ENCODE measurements around the gene POLR2I. TPM values are rescaled to one million over a fixed set of nuclear protein-coding genes. Genes with fewer than 3 reads are reported as not detected.

The POLR2I gene
- total RNA-seq, 2 experiments from 2014 or later = 68.4 to 76.5 TPM

DNA sequence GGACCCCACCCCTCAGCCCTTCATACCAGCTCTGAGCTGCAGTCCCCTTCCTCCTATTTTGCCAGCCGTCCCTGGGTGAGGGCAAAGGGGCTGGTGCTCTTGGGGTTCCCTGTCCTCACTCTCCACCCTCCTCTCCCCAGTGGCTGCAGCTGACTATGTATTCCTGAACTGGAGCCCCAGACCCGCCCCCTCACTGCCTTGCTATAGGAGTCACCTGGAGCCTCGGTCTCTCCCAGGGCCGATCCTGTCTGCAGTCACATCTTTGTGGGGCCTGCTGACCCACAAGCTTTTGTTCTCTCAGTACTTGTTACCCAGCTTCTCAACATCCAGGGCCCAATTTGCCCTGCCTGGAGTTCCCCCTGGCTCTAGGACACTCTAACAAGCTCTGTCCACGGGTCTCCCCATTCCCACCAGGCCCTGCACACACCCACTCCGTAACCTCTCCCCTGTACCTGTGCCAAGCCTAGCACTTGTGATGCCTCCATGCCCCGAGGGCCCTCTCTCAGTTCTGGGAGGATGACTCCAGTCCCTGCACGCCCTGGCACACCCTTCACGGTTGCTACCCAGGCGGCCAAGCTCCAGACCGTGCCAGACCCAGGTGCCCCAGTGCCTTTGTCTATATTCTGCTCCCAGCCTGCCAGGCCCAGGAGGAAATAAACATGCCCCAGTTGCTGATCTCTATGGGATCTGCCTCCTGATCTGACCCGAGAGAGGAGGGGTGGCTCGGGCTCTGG lies 35.2 kb upstream of the POLR2I start:
- ChIA-PET POLR2A (interaction anchor here (0.6 to 0.8 kb wide), 2 partner anchors 13 to 23 kb away, joined by 3 to 4 read pairs; no protein-coding TSS in a partner anchor), CTCF (interaction anchor here (1.1 kb wide), 1 partner anchor 21 kb away, joined by 4 read pairs; no protein-coding TSS in a partner anchor)
- Mint-ChIP-seq H3K27me3 (no peaks in the 10 kb centered on the region), H3K4me3 (no peak overlapping the region), H3K9me3 (no peaks in the 10 kb centered on the region), H3K4me1 (ENCODE audit: low read depth) (no peaks in the 10 kb centered on the region), H3K36me3 (ENCODE audit: low read depth) (peaks cover 36% of the 10 kb centered on the region), H3K27ac (no peak overlapping the region)
- TF ChIP-seq, protein P1, sequence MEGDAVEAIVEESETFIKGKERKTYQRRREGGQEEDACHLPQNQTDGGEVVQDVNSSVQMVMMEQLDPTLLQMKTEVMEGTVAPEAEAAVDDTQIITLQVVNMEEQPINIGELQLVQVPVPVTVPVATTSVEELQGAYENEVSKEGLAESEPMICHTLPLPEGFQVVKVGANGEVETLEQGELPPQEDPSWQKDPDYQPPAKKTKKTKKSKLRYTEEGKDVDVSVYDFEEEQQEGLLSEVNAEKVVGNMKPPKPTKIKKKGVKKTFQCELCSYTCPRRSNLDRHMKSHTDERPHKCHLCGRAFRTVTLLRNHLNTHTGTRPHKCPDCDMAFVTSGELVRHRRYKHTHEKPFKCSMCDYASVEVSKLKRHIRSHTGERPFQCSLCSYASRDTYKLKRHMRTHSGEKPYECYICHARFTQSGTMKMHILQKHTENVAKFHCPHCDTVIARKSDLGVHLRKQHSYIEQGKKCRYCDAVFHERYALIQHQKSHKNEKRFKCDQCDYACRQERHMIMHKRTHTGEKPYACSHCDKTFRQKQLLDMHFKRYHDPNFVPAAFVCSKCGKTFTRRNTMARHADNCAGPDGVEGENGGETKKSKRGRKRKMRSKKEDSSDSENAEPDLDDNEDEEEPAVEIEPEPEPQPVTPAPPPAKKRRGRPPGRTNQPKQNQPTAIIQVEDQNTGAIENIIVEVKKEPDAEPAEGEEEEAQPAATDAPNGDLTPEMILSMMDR (IDR thresholded peaks at IDR 0.05) = no peak
- ATAC-seq (no peak), DNase-seq (no peak)
- intact Hi-C loops (cut with micrococcal nuclease) = no loop called here

DNA sequence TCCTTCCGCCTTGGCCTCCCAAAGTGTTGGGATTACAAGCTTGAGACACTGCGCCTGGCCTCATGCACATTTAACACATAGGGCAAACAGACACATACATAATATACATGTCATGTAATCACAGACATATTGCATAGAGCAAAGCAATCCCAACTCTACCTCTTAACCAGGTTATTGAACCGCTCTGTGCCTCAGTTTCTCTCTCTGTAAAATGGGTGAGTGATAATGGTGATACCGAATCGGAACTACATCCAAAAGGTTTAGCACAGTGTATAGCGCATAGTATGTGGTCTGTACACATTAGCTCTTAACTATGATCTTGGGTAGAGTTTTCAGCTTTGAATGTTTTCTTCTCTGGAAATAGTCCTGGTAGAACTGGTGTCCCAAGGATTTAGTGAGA lies 29.9 kb upstream of the POLR2I start:
- Mint-ChIP-seq H3K9me3 (no peaks in the 10 kb centered on the region), H3K27ac (no peak overlapping the region), H3K36me3 (ENCODE audit: low read depth) (peaks cover 49% of the 10 kb centered on the region), H3K4me3 (no peak overlapping the region), H3K4me1 (ENCODE audit: low read depth) (peaks cover 14% of the 10 kb centered on the region), H3K27me3 (no peaks in the 10 kb centered on the region)
- ChIA-PET CTCF (interaction anchor here (1.2 kb wide), 1 partner anchor 25 kb away, joined by 3 read pairs; no protein-coding TSS in a partner anchor), POLR2A (interaction anchor here (0.6 to 1.3 kb wide), 3 partner anchors 8 to 10 kb away, joined by 3 to 4 read pairs (median 3); no protein-coding TSS in a partner anchor)
- DNase-seq (no peak), ATAC-seq (no peak)
- TF ChIP-seq, protein P1 (IDR thresholded peaks at IDR 0.05) = no peak
- intact Hi-C loops (cut with micrococcal nuclease) = no loop called here

DNA sequence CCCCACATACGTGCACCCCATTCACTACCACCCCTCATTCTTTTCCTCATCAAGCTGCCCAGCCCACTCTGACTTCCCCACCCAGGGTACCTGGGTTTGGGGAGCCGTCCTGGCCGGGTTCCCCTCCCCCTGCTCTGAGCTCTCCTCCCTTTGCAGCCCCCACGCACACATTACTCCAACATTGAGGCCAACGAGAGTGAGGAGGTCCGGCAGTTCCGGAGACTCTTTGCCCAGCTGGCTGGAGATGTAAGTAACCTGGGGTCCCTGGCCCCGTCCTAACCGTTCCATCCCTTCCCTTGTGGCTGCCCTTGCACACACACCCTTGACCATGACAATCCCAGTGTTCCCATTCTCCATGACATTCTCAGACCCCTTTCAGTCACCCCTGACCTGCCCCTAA lies 27.8 kb upstream of the POLR2I start:
- CTCF ChIA-PET = interaction anchor here (0.6 to 1.3 kb wide), 2 partner anchors 14 to 27 kb away, joined by 3 to 4 read pairs; no protein-coding TSS in a partner anchor
- intact Hi-C loops (cut with micrococcal nuclease) = no loop called here
- H3K27ac Mint-ChIP-seq = no peak overlapping the region
- H3K4me1 Mint-ChIP-seq (ENCODE audit: low read depth) = peaks cover 17% of the 10 kb centered on the region
- ATAC-seq (no peak), DNase-seq (no peak)
- H3K9me3 Mint-ChIP-seq = no peaks in the 10 kb centered on the region
- H3K4me3 Mint-ChIP-seq = peak overlapping the region; percentile 17
- TF ChIP-seq, protein P1 (IDR thresholded peaks at IDR 0.05) = no peak
- H3K27me3 Mint-ChIP-seq = no peaks in the 10 kb centered on the region
- POLR2A ChIA-PET = interaction anchor here (1.0 kb wide), 1 partner anchor 24 kb away, joined by 3 read pairs; no protein-coding TSS in a partner anchor
- H3K36me3 Mint-ChIP-seq (ENCODE audit: low read depth) = peaks cover 39% of the 10 kb centered on the region

DNA sequence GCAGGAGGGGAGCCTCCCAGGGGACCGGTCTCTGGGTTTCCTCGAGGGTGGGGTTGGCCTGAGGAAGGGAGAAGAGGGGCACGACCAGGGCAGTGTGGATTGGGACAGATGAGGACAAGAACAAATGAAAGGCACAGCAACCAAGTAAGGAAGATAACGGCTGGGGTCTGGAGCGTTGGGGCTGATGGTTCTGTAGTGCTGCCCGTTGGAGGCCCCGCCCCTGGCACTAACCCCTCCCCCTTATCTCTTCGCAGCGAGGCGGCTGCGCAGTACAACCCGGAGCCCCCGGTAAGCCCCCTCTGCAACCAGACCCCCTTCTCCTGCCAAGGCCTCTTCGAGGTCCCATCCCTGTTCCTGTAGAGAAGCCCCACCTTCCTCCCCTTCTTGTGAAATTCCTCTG lies 27.4 kb upstream of the POLR2I start:
- ChIA-PET CTCF (interaction anchor here (1.3 kb wide), 1 partner anchor 28 kb away, joined by 4 read pairs; no protein-coding TSS in a partner anchor), POLR2A (interaction anchor here (1.0 kb wide), 1 partner anchor 23 kb away, joined by 3 read pairs; no protein-coding TSS in a partner anchor)
- Mint-ChIP-seq H3K4me3 (peak overlapping the region; percentile 17), H3K4me1 (ENCODE audit: low read depth) (peaks cover 18% of the 10 kb centered on the region), H3K27ac (peak overlapping the region; percentile 87), H3K36me3 (ENCODE audit: low read depth) (peaks cover 37% of the 10 kb centered on the region), H3K9me3 (no peaks in the 10 kb centered on the region), H3K27me3 (no peaks in the 10 kb centered on the region)
- intact Hi-C loops (cut with micrococcal nuclease) = no loop called here
- ATAC-seq (no peak), DNase-seq (no peak)
- TF ChIP-seq, protein P1 (IDR thresholded peaks at IDR 0.05) = no peak

Data from activated CD8-positive, alpha-beta T cell treated with anti-CD3 and anti-CD28 coated beads for 36 hours (primary cell).